GM06990 (cell line): ENCODE measurements around the gene SPTLC2.
A peak's percentile ranks its signal among the peaks of the same experiment; 100 is the strongest.
"Not testable (repeated sequence)": the region's sequence is repeated elsewhere in the genome, so short reads cannot be mapped to it uniquely, and the experiment has no call there.

ENCODE experiments used
- DNase-seq: peaks from one replicate; pipeline ENCODE4 v3.0.0-alpha.2; 2011; ENCODE audit not compliant: insufficient read length; ENCODE audit errors: extremely low read depth
- H3K27me3 ChIP-seq: replicated peaks from 2 replicates; pipeline ENCODE4 v1.6.0; 2011; ENCODE audit warnings: low read length; ENCODE audit not compliant: control insufficient read depth, insufficient read depth
- H3K36me3 ChIP-seq: 2 replicates; pipeline ENCODE4 v1.5.1; 2011; ENCODE audit warnings: low read length; ENCODE audit not compliant: control insufficient read depth, insufficient read depth
- H3K4me3 ChIP-seq: replicated peaks from 2 replicates; pipeline ENCODE4 v1.5.1; 2011; ENCODE audit warnings: low read depth, mild to moderate bottlenecking, control low read depth, low read length
- TF ChIP-seq, protein P1 (sequence below): IDR thresholded peaks from 2 replicates; pipeline ENCODE4 v1.5.1; 2011; ENCODE audit warnings: low read length, control low read depth, mild to moderate bottlenecking, inconsistent platforms; ENCODE audit not compliant: insufficient read depth, poor library complexity, severe bottlenecking

SPTLC2 gene

DNA sequence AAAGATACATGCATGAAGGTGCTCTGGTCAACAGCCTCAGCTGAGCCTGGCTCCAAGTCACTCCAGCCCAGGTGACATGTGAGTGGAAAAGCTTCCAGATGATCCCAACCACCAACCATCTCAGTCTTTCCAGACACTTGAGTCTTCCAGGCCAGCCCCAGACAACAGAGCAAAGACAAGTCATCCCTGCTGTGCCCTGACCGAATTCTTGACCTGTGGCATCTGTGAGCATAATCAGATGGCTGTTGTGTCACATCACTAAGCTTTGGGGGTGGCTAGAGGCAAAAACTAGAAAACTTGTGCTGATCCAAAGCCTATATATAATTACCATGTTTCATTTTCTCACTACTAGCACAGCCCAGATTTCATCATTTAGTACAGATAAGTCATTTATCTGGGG lies 67.0 kb downstream of the SPTLC2 start:
- Histone ChIP-seq H3K4me3 (no peak overlapping the region), H3K27me3 (no peaks in the 10 kb centered on the region), H3K36me3 (peaks cover 4% of the 10 kb centered on the region)
- DNase-seq, result no peak
- TF ChIP-seq, protein P1, sequence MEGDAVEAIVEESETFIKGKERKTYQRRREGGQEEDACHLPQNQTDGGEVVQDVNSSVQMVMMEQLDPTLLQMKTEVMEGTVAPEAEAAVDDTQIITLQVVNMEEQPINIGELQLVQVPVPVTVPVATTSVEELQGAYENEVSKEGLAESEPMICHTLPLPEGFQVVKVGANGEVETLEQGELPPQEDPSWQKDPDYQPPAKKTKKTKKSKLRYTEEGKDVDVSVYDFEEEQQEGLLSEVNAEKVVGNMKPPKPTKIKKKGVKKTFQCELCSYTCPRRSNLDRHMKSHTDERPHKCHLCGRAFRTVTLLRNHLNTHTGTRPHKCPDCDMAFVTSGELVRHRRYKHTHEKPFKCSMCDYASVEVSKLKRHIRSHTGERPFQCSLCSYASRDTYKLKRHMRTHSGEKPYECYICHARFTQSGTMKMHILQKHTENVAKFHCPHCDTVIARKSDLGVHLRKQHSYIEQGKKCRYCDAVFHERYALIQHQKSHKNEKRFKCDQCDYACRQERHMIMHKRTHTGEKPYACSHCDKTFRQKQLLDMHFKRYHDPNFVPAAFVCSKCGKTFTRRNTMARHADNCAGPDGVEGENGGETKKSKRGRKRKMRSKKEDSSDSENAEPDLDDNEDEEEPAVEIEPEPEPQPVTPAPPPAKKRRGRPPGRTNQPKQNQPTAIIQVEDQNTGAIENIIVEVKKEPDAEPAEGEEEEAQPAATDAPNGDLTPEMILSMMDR, result no peak

DNA sequence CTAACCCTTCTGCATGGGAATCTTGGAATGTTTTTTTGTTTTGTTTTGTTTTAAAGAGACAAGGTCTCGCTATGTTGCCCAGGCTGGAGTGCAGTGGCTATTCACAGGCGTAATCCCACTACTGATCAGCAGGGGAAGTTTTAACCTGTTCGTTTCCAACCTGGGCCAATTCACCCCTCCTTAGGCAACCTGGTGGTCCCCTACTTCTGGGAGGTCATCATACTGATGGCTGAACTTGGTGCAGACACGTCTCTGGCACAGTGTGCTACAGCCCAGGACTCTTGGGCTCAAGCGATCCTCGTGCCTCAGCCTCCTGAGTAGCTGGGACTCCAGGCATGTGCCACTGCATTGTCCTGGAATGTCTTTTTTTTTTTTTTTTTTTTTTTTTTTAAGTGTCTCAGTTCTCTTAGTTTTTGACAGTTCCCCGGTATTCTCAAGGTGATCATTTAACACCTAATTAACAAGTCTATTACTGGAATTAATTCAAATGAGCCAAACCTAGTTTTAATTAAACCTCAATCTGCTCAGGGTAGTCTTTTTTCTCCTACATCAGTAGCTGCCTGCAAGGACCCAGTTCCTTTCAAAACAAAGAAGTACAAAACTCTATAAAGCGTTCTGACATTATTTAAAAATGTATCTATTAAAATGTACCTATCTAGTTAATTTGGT lies 68.8 kb downstream of the SPTLC2 start:
- peaks cover 4% of the 10 kb centered on the region for H3K36me3 ChIP-seq
- DNase-seq, result no peak
- H3K27me3 ChIP-seq, result no peaks in the 10 kb centered on the region
- no peak overlapping the region for H3K4me3 ChIP-seq
- TF ChIP-seq, protein P1, result peak; percentile 23

DNA sequence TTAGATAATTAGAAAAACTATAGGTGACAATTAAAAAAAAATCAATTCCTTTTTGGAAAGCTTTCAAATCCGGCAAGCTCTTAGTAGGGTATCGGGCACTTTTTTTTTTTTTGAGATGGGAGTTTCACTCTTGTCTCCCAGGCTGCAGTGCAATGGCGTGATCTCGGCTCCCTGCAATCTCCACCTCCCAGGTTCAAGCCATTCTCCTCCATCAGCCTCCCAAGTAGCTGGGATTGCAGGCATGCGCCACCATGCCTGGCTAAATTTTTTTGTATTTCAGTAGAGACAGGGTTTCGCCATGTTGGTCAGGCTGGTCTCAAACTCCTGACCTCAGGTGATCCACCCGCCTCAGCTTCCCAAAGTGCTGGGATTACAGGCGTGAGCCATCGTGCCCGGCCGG lies 71.3 kb downstream of the SPTLC2 start:
- H3K27me3 ChIP-seq, H3K4me3 ChIP-seq, H3K36me3 ChIP-seq, DNase-seq: not testable (repeated sequence)

DNA sequence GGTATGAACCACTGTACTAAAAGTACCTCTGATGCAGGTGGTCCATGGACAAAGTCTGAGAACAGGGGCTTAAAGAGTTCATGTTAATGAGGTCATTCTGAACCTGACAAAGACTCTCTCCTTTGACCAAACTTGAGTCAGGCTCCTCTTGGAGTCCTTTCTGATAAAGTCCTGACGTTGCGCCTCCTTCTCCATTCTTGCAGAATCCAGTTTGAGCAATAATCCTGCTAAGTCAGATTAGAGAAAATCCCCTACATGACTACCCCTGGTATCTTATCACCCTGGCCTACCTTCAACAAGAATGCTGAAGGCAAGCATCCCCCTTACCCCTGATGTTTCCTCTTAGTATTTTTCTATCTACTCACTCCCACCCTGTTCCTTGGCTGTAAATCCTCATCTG lies 71.9 kb downstream of the SPTLC2 start:
- DNase-seq, result no peak
- Histone ChIP-seq H3K36me3 (peaks cover 4% of the 10 kb centered on the region), H3K27me3 (no peaks in the 10 kb centered on the region), H3K4me3 (no peak overlapping the region)
- TF ChIP-seq, protein P1, result no peak

DNA sequence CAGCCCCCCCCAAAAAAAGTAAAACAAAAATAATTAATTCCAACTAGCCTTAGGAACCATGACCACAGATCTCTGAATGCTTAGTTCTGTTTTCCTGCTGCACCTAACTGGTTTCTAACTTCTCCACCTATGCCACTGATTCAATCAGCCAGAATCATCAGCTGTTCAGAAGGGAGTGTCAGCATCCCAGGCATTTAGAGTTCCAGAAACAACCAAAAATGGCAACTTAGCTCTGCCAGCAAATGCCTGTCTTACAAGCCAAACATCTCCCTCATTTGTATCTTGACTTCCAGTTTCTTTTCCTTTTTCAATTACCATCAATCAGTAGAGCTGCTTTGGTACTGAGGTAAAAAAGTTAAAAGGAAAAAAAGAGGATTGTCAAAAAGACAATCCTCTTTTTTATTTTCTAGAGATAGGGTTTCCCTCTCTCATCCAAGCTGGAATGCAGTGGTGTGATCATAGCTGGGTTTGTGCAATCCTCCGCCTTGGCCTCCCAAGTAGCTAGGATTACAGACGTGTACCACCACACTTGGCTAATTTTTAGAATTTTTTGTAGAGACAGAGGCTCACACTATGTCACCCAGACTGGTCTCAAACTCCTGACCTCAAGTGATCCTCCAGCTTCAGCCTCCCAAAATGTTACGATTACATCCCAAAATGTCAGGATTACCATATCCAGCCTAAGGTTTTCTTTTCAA lies 72.7 kb downstream of the SPTLC2 start:
- DNase-seq, result no peak
- Histone ChIP-seq H3K36me3 (peaks cover 3% of the 10 kb centered on the region), H3K27me3 (no peaks in the 10 kb centered on the region), H3K4me3 (no peak overlapping the region)
- TF ChIP-seq, protein P1, result no peak

DNA sequence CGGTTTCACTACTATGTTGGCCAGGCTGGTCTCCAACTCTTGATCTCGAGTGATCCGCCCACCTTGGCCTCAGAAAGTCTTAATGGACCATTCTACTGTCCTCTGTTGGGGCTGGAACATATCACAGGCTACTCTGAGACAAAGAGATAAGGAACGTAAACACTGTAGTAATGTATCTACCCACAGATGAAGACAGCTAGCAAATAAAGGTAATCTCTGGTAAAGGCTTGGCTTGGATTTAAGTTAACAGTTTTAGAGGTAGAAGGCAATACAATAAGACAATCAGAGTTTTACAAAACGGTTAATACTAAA lies 73.2 kb downstream of the SPTLC2 start:
- Histone ChIP-seq H3K4me3 (no peak overlapping the region), H3K27me3 (no peaks in the 10 kb centered on the region), H3K36me3 (no peaks in the 10 kb centered on the region; the same call in 1 of the 2 replicates)
- TF ChIP-seq, protein P1, result no peak
- no peak for DNase-seq
